ENCODE results near the gene MYBPHL.

DNA sequence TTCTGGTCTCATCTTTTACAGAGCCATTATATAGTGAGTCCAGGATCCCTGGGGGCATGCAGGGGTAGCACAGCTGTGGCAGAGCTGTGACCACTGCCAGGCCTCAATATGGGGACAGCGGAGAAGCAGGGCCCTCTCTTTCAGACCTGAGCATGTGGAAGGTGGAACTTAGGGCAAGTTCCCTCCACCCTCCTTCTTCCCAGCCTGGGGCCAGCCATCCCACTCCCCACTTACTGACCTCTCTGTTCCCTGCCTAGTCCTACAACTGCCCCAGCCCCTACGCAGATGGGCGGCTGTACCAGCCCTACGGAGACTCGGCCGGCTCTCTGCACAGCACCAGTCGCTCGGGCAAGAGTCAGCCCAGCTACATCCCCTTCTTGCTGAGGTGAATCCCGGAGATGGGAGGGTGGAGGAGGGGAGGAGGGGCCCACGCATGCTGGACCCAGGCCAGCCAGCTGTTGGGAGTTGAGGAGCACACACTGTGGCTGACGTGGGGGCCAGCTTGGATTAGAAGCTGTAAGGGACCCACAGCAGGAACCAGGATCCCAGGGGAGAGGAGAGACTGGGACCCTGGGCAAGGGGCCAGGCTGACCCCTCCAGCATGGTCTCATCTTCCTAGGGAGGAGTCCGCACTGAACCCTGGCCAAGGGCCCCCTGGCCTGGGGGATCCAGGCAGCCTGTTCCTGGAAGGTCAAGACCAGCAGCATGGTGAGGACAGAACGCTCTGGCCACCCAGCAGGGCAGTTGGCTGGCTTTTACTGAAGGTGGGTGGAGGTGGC lies 34.6 kb downstream of the MYBPHL start:
- no peak for TF ChIP-seq EP300 (IDR thresholded peaks at IDR 0.05)
- TF ChIP-seq CTCF (IDR thresholded peaks at IDR 0.05), result no peak
